Left ventricle myocardium inferior (tissue), 1 donor: ENCODE data around the gene ACTR8. TPM values are rescaled to one million over a fixed set of nuclear protein-coding genes. Genes with fewer than 3 reads are reported as not detected.
"Not testable (repeated sequence)": the region's sequence is repeated elsewhere in the genome, so short reads cannot be mapped to it uniquely, and the experiment has no call there.

Experiments
- DNase-seq: peaks from one replicate; pipeline ENCODE4 v3.0.0-alpha.2; 2020
- H3K27ac ChIP-seq: fragments of 200-600 bp; replicated peaks from 2 replicates; pipeline ENCODE4 v1.8.0; 2021
- H3K27me3 ChIP-seq: fragments of 200-600 bp; 2 replicates; pipeline ENCODE4 v1.8.0; 2021; ENCODE audit warnings: low read depth
- H3K36me3 ChIP-seq: fragments of 200-600 bp; 2 replicates; pipeline ENCODE4 v1.8.0; 2021
- H3K4me1 ChIP-seq: fragments of 200-600 bp; 2 replicates; pipeline ENCODE4 v1.8.0; 2021
- H3K4me3 ChIP-seq: fragments of 200-600 bp; 2 replicates; pipeline ENCODE4 v1.8.0; 2021; ENCODE audit warnings: mild to moderate bottlenecking, moderate library complexity
- H3K9me3 ChIP-seq: fragments of 200-600 bp; replicated peaks from 2 replicates; pipeline ENCODE4 v1.8.0; 2021
- CTCF ChIP-seq: fragments of 200-600 bp; IDR thresholded peaks from 2 replicates; pipeline ENCODE4 v1.8.0; 2021; ENCODE audit warnings: antibody characterized with exemption, mild to moderate bottlenecking, borderline replicate concordance
- intact Hi-C: fragments of 100-400 bp; cut with micrococcal nuclease; formaldehyde crosslinking; loops from one replicate; pipeline ENCODE4 v1.11.0; 2022
- long read RNA-seq: library from polyadenylated mRNA; unstranded; transcript quantifications from one replicate; pipeline ENCODE4 v2.0.0, GENCODE V29; 2021
- total RNA-seq: library from RNA; stranded (reverse); fragmentation: NEBNext Ultra II Directional; extraction: Animal tissue kit (Norgen Biotek cat#: 25700); gene quantifications from one replicate; pipeline ENCODE4 v1.2.1, GENCODE V29; 2021
- donor health status: DM: no; HTN: yes; CAD: no; lungs with severe emphysema.

The ACTR8 gene
- 33.2 TPM for total RNA-seq
- long read RNA-seq, transcript ACTR8-201 (13 exons, 3,629 nt), result major isoform, 27 of 39 reads
- long read RNA-seq, partial matches to known transcripts, result 3 of 39 reads
- long read RNA-seq, other reads (novel, unspliced or antisense), result 9 of 39 reads

GRCh38 chr3:53881691-53882593, at the start of gene ACTR8:
Gene ACTR8, minus strand, starts transcription at chr3:53882152. Its CDS starts 51 bp downstream, at chr3:53882101.
- peak within 1 kb of the TSS; percentile 92 for H3K27ac ChIP-seq
- intact Hi-C loops, result no loop called here
- H3K9me3 ChIP-seq, result no peaks in the 10 kb centered on the region
- peaks cover 32% of the 10 kb centered on the region for H3K4me1 ChIP-seq
- peaks cover 67% of the 10 kb centered on the region for H3K36me3 ChIP-seq
- peak; percentile 43 for TF ChIP-seq CTCF
- H3K27me3 ChIP-seq, result no peaks in the 10 kb centered on the region
- peak; percentile 89 for DNase-seq
- H3K4me3 ChIP-seq, result peak within 1 kb of the TSS; percentile 95

- intact Hi-C loops, result not testable (repeated sequence)
- H3K27me3 ChIP-seq, result peaks cover 22% of the 10 kb centered on the region
Measured at GRCh38 chr3:53927208-53927872, 45.4 kb upstream of the ACTR8 start.

GRCh38 chr3:53921296-53921695, 39.3 kb upstream of the ACTR8 start:
- intact Hi-C loops, result no loop called here
- peaks cover 23% of the 10 kb centered on the region for H3K27me3 ChIP-seq
- no peak for DNase-seq
- TF ChIP-seq CTCF, result peak; percentile 63
- peaks cover 9% of the 10 kb centered on the region for H3K9me3 ChIP-seq
- H3K4me3 ChIP-seq, result no peak overlapping the region
- no peaks in the 10 kb centered on the region for H3K36me3 ChIP-seq
- H3K27ac ChIP-seq, result no peak overlapping the region
- H3K4me1 ChIP-seq, result no peaks in the 10 kb centered on the region

More at GRCh38 chr3:53927208-53927872, 45.4 kb upstream of the ACTR8 start:
- not testable (repeated sequence) for H3K27ac ChIP-seq, H3K36me3 ChIP-seq, H3K4me3 ChIP-seq, DNase-seq, H3K4me1 ChIP-seq, H3K9me3 ChIP-seq

- Histone ChIP-seq H3K27me3 (peaks cover 26% of the 10 kb centered on the region), H3K4me1 (no peaks in the 10 kb centered on the region), H3K4me3 (no peak overlapping the region), H3K9me3 (peaks cover 9% of the 10 kb centered on the region), H3K36me3 (no peaks in the 10 kb centered on the region), H3K27ac (no peak overlapping the region)
- DNase-seq, result no peak
- intact Hi-C loops, result no loop called here
- no peak for TF ChIP-seq CTCF
Measured at GRCh38 chr3:53919741-53920140, 37.8 kb upstream of the ACTR8 start.

- no peak overlapping the region for H3K27ac ChIP-seq
- no peak overlapping the region for H3K4me3 ChIP-seq
- no peaks in the 10 kb centered on the region for H3K4me1 ChIP-seq
- peaks cover 32% of the 10 kb centered on the region for H3K27me3 ChIP-seq
- no peaks in the 10 kb centered on the region for H3K9me3 ChIP-seq
- no peak for DNase-seq
- intact Hi-C loops, result no loop called here
- TF ChIP-seq CTCF, result no peak
- H3K36me3 ChIP-seq, result no peaks in the 10 kb centered on the region
Measured at GRCh38 chr3:53913401-53913800, 31.4 kb upstream of the ACTR8 start.
